Measurements from ENCODE around the gene CD14. TPM values are rescaled to one million over a fixed set of nuclear protein-coding genes. Genes with fewer than 3 reads are reported as not detected.
A peak's percentile ranks its signal among the peaks of the same experiment; 100 is the strongest.
"Not testable (repeated sequence)": the region's sequence is repeated elsewhere in the genome, so short reads cannot be mapped to it uniquely, and the experiment has no call there.

CD14 gene
- total and polyA plus RNA-seq, 4 experiments from 2014 or later = 2.7 to 5.2 (median 4.1) TPM

DNA sequence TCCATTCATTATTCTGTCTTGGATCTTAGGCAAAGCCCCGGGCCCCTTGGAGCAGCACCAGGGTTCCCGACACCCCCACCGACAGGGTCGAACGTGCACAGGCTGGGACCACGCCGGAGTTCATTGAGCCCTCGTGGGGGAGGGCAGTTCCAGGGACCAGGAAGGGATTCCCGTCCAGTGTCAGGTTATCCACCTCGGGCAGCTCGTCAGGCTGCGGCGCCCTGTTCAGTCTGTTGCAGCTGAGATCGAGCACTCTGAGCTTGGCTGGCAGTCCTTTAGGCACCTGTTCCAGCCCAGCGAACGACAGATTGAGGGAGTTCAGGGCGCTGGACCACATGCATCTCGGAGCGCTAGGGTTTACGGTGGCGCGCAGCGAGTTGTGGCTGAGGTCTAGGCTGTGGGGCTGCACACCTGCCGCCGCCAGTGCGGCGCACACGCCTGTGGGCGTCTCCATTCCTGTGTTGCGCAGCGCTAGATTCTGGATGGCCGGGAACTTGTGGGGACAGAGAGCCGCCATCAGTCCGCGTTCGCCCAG lies 1.1 kb downstream of the CD14 start:
- Histone ChIP-seq H3K9me3 (ENCODE audit: control insufficient read depth in 1 of 2, low read length in 2 of 2) (no peaks in the 10 kb centered on the region), H3K36me3 (ENCODE audit: insufficient read depth, low read length) (no peaks in the 10 kb centered on the region), H3K4me3 (ENCODE audit: low read length in 2 of 2) (peak overlapping the region; percentile 61 to 73), H3K27me3 (ENCODE audit: insufficient read depth, low read length) (no peaks in the 10 kb centered on the region), H3K4me1 (ENCODE audit: insufficient read depth, low read length) (peaks cover 13% of the 10 kb centered on the region), H3K27ac (ENCODE audit: low read depth, low read length) (peak overlapping the region; percentile 41)
- Mint-ChIP-seq H3K27ac (peak overlapping the region; percentile 47 to 93 (median 81)), H3K4me1 (peaks cover 10 to 30% (median 20%) of the 10 kb centered on the region in 4 donors), H3K36me3 (no peaks in the 10 kb centered on the region), H3K9me3 (peaks cover 0 to 7% (median 2%) of the 10 kb centered on the region in 8 donors), H3K27me3 (peaks cover 2% of the 10 kb centered on the region in 2 donors), H3K4me3 (peak overlapping the region; percentile 90 to 96 (median 90))
- intact Hi-C loops (cut with micrococcal nuclease) = loop anchor here (2.0 kb wide), 1 partner anchor 15 kb away; the partner anchor contains the start of genes IK and NDUFA2
- CTCF ChIA-PET (ENCODE audit: partially characterized antibody) = interaction anchor here (1.2 to 4.7 kb wide), 4 partner anchors 13 to 261 kb away, joined by 3 to 22 read pairs (median 6); partner anchors contain the start of genes IK and NDUFA2
- peak in 4 of 5 donors; percentile 42 to 52 (median 43) for DNase-seq
- POLR2A ChIA-PET (ENCODE audit: partially characterized antibody) = interaction anchor here (0.7 to 2.9 kb wide), 10 partner anchors 10 to 230 kb away, joined by 3 to 27 read pairs (median 14); partner anchors contain the start of genes ANKHD1, APBB3, EIF4EBP3 and HARS1

DNA sequence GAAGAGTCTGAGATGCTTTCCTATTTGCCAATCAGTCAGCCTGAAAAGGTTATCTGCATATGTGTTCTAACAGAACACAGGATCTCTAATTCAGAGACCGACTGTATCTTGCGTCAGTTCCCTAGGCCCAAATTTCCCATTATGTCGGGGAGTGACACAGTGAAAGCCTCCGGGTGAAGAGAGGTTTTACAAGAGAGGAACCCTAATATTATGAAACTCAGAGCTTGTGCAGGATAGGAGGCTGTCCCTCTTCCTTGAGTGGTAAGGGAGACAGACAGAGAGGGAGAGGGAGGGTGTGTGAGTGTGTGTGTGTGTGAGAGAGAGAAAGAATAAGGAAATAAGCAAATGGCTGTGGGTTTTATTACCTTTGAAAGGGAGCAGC lies 1.9 kb downstream of the CD14 start:
- ChIA-PET CTCF (ENCODE audit: partially characterized antibody) (interaction anchor here (1.4 to 1.8 kb wide), 2 partner anchors 8 to 84 kb away, joined by 4 to 10 read pairs; partner anchors contain the start of genes EIF4EBP3 and TMCO6), POLR2A (ENCODE audit: partially characterized antibody) (interaction anchor here (1.4 to 2.9 kb wide), 3 partner anchors 8 to 229 kb away, joined by 4 to 18 read pairs (median 5); partner anchors contain the start of genes ANKHD1 and TMCO6)
- Histone ChIP-seq H3K9me3 (ENCODE audit: control insufficient read depth in 1 of 2, low read length in 2 of 2) (no peaks in the 10 kb centered on the region), H3K27me3 (ENCODE audit: insufficient read depth, low read length) (no peaks in the 10 kb centered on the region), H3K36me3 (ENCODE audit: insufficient read depth, low read length) (no peaks in the 10 kb centered on the region), H3K4me1 (ENCODE audit: insufficient read depth, low read length) (peaks cover 13% of the 10 kb centered on the region), H3K4me3 (ENCODE audit: low read length in 2 of 2) (no peak overlapping the region), H3K27ac (ENCODE audit: low read depth, low read length) (no peak overlapping the region)
- intact Hi-C loops (cut with micrococcal nuclease) = no loop called here
- H3K9me3 Mint-ChIP-seq = peaks cover 0 to 7% (median 2%) of the 10 kb centered on the region in 8 donors
- no peaks in the 10 kb centered on the region for H3K36me3 Mint-ChIP-seq
- H3K27ac Mint-ChIP-seq = peak overlapping the region in 2 of 7 donors; percentile 23 to 37
- H3K4me1 Mint-ChIP-seq = peaks cover 10 to 30% (median 20%) of the 10 kb centered on the region in 4 donors
- DNase-seq = no peak
- peak overlapping the region; percentile 1 to 75 (median 66) for H3K4me3 Mint-ChIP-seq
- peaks cover 2 to 3% of the 10 kb centered on the region in 2 donors for H3K27me3 Mint-ChIP-seq

DNA sequence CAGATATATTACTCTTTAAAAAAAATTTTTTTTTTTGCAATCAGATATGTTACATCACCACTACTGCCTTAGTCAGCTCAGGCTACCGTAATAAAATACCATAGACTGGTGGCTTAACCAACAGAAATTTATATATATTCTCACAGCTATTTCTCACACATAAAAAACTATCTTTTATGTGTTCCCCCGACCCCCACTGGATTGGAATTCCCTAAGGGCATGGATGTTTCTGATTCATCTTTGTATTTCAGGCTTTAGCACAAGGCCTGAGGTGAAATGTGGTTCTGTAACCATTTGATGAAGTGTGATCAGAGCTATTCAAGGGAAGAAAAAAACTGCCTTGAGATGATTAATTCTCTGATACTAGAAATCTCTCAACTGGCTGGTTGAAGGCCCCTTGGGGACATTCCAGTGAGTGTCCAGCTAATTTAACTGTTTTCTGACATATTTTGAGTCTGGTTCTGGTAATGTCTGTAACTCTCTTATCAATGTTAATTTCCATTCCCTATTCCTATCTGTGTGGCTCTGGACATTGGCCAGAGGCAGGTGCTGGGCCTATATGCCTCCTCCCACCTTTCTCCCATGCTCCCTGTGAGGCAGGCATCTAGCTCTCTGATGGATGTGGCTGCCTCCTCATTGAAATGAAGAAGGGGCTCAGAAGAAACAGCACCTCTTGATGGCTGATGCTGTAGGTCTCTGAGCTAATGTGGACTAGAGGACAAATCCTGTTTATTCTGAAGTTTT lies 2.5 kb downstream of the CD14 start:
- peaks cover 0 to 7% (median 2%) of the 10 kb centered on the region in 8 donors for H3K9me3 Mint-ChIP-seq
- Histone ChIP-seq H3K9me3 (ENCODE audit: control insufficient read depth in 1 of 2, low read length in 2 of 2) (no peaks in the 10 kb centered on the region), H3K27me3 (ENCODE audit: insufficient read depth, low read length) (no peaks in the 10 kb centered on the region), H3K4me3 (ENCODE audit: low read length in 2 of 2) (no peak overlapping the region), H3K4me1 (ENCODE audit: insufficient read depth, low read length) (peaks cover 13% of the 10 kb centered on the region), H3K27ac (ENCODE audit: low read depth, low read length) (no peak overlapping the region), H3K36me3 (ENCODE audit: insufficient read depth, low read length) (no peaks in the 10 kb centered on the region)
- peak overlapping the region in 4 of 8 donors; percentile 1 to 73 (median 68) for H3K4me3 Mint-ChIP-seq
- CTCF ChIA-PET (ENCODE audit: partially characterized antibody) = interaction anchor here (1.0 to 1.8 kb wide), 3 partner anchors 9 to 257 kb away, joined by 3 to 10 read pairs (median 4); partner anchors contain the start of genes EIF4EBP3 and TMCO6
- POLR2A ChIA-PET (ENCODE audit: partially characterized antibody) = interaction anchor here (1.4 to 2.9 kb wide), 3 partner anchors 8 to 229 kb away, joined by 4 to 18 read pairs (median 5); partner anchors contain the start of genes ANKHD1 and TMCO6
- no peaks in the 10 kb centered on the region for H3K36me3 Mint-ChIP-seq
- intact Hi-C loops (cut with micrococcal nuclease) = no loop called here
- peaks cover 10 to 30% (median 20%) of the 10 kb centered on the region in 4 donors for H3K4me1 Mint-ChIP-seq
- peak overlapping the region in 1 of 7 donors; percentile 27 for H3K27ac Mint-ChIP-seq
- no peak for DNase-seq
- peaks cover 2 to 3% of the 10 kb centered on the region in 2 donors for H3K27me3 Mint-ChIP-seq

DNA sequence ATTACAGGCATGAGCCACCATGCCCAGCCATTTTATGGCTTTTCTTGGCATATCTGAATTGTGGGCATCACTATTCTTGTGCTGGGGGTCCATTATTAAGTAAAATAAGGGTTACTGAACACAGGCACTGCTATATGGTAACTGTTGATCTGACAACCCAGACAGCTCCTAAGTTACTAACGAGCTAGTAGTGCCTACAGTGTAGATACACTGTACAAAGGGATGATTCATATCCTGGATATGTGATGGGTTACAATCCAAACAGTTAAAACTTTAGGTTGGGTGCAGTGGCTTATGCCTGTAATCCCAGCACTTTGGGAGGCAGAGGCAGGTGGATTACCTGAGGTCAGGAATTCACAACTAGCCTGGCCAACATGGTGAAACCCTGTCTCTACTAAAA lies 4.3 kb downstream of the CD14 start:
- intact Hi-C loops (cut with micrococcal nuclease) = no loop called here
- ChIA-PET POLR2A (ENCODE audit: partially characterized antibody) (no interaction called here), CTCF (ENCODE audit: partially characterized antibody) (no interaction called here)
- no peak overlapping the region for H3K27ac ChIP-seq (ENCODE audit: low read depth, low read length)
- no peak for DNase-seq
- peaks cover 3% of the 10 kb centered on the region in 2 donors for H3K27me3 Mint-ChIP-seq
- H3K4me1 ChIP-seq (ENCODE audit: insufficient read depth, low read length) = peaks cover 13% of the 10 kb centered on the region
- no peaks in the 10 kb centered on the region for H3K36me3 Mint-ChIP-seq
- H3K9me3 Mint-ChIP-seq = peaks cover 0 to 7% (median 2%) of the 10 kb centered on the region in 8 donors
- no peaks in the 10 kb centered on the region for H3K9me3 ChIP-seq (ENCODE audit: control insufficient read depth in 1 of 2, low read length in 2 of 2)
- no peaks in the 10 kb centered on the region for H3K27me3 ChIP-seq (ENCODE audit: insufficient read depth, low read length)
- H3K4me1 Mint-ChIP-seq = peaks cover 8 to 26% (median 14%) of the 10 kb centered on the region in 4 donors
- H3K4me3 Mint-ChIP-seq = no peak overlapping the region
- H3K36me3 ChIP-seq (ENCODE audit: insufficient read depth, low read length) = no peaks in the 10 kb centered on the region
- no peak overlapping the region for H3K4me3 ChIP-seq (ENCODE audit: low read length in 2 of 2)
- H3K27ac Mint-ChIP-seq = no peak overlapping the region

- no peak overlapping the region for H3K4me3 ChIP-seq (ENCODE audit: low read length in 2 of 2)
- H3K9me3 ChIP-seq (ENCODE audit: control insufficient read depth in 1 of 2, low read length in 2 of 2) = no peaks in the 10 kb centered on the region
- peaks cover 7% of the 10 kb centered on the region for H3K4me1 ChIP-seq (ENCODE audit: insufficient read depth, low read length)
- no peaks in the 10 kb centered on the region for H3K36me3 ChIP-seq (ENCODE audit: insufficient read depth, low read length)
- Mint-ChIP-seq H3K36me3 (no peaks in the 10 kb centered on the region), H3K9me3 (peaks cover 0 to 6% (median 2%) of the 10 kb centered on the region in 8 donors), H3K4me3 (no peak overlapping the region), H3K27ac (no peak overlapping the region), H3K27me3 (peaks cover 3% of the 10 kb centered on the region in 2 donors), H3K4me1 (peaks cover 4 to 19% (median 9%) of the 10 kb centered on the region in 4 donors)
- H3K27me3 ChIP-seq (ENCODE audit: insufficient read depth, low read length) = no peaks in the 10 kb centered on the region
- POLR2A ChIA-PET (ENCODE audit: partially characterized antibody) = interaction anchor here (1.0 kb wide), 1 partner anchor 227 kb away, joined by 3 read pairs; no protein-coding TSS in a partner anchor
- H3K27ac ChIP-seq (ENCODE audit: low read depth, low read length) = no peak overlapping the region
- intact Hi-C loops (cut with micrococcal nuclease) = no loop called here
- CTCF ChIA-PET (ENCODE audit: partially characterized antibody) = no interaction called here
- no peak for DNase-seq
Measured at GRCh38 chr5:140627972-140628371, 5.0 kb downstream of the CD14 start.

DNA sequence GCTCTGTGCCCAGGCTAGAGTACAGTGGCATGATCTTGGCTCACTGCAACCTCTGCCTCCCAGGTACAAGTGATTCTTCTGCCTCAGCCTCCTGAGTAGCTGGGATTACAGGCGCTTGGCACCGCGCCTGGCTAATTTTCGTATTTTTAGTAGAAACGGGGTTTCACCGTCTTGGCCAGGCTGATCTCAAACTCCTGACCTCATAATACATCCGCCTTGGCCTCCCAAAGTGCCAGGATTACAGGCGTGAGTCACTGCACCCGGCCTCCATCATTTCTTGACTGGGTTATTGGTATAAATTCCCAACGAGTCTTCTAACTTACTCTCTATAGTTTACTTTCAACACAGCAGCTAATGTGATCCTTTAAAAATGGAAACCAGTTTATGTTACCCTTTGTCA lies 8.1 kb downstream of the CD14 start:
- H3K36me3 Mint-ChIP-seq; H3K9me3 Mint-ChIP-seq; H3K27me3 ChIP-seq (ENCODE audit: insufficient read depth, low read length); H3K27ac ChIP-seq (ENCODE audit: low read depth, low read length); H3K27me3 Mint-ChIP-seq; H3K27ac Mint-ChIP-seq; DNase-seq; H3K9me3 ChIP-seq (ENCODE audit: control insufficient read depth in 1 of 2, low read length in 2 of 2); intact Hi-C loops (cut with micrococcal nuclease); H3K4me1 ChIP-seq (ENCODE audit: insufficient read depth, low read length); POLR2A ChIA-PET (ENCODE audit: partially characterized antibody); H3K4me1 Mint-ChIP-seq; H3K4me3 ChIP-seq (ENCODE audit: low read length in 2 of 2); H3K36me3 ChIP-seq (ENCODE audit: insufficient read depth, low read length); H3K4me3 Mint-ChIP-seq: not testable (repeated sequence)
- CTCF ChIA-PET (ENCODE audit: partially characterized antibody) = interaction anchor here (0.7 to 1.0 kb wide), 2 partner anchors 10 to 135 kb away, joined by 3 read pairs; no protein-coding TSS in a partner anchor

- H3K9me3 Mint-ChIP-seq; DNase-seq; H3K27ac Mint-ChIP-seq; H3K9me3 ChIP-seq (ENCODE audit: control insufficient read depth in 1 of 2, low read length in 2 of 2); H3K36me3 ChIP-seq (ENCODE audit: insufficient read depth, low read length); H3K4me1 Mint-ChIP-seq; H3K27me3 Mint-ChIP-seq; H3K4me3 Mint-ChIP-seq; H3K4me1 ChIP-seq (ENCODE audit: insufficient read depth, low read length); H3K36me3 Mint-ChIP-seq; H3K27me3 ChIP-seq (ENCODE audit: insufficient read depth, low read length); POLR2A ChIA-PET (ENCODE audit: partially characterized antibody); intact Hi-C loops (cut with micrococcal nuclease); H3K27ac ChIP-seq (ENCODE audit: low read depth, low read length); H3K4me3 ChIP-seq (ENCODE audit: low read length in 2 of 2): not testable (repeated sequence)
- CTCF ChIA-PET (ENCODE audit: partially characterized antibody) = interaction anchor here (1.2 kb wide), 1 partner anchor 10 kb away, joined by 4 read pairs; the partner anchor contains the start of gene CD14
Measured at GRCh38 chr5:140623061-140623460, 9.9 kb downstream of the CD14 start.

Measured in CD4-positive, alpha-beta memory T cell (primary cell).